Measurements from ENCODE around the gene SERPINE2. TPM values are rescaled to one million over a fixed set of nuclear protein-coding genes. Genes with fewer than 3 reads are reported as not detected.

Gene SERPINE2
- total and polyA plus RNA-seq, 8 donors = 1.8 to 27.4 (median 11.2) TPM; not detected in 1

GRCh38 chr2:223935459-223936125, 103.5 kb downstream of the SERPINE2 start:
- DNase-seq = no peak
- intact Hi-C loops (cut with DNase I; ENCODE audit: low total_unique reads) = no loop called here
- Histone ChIP-seq H3K36me3 (no peaks in the 10 kb centered on the region), H3K27ac (peak overlapping the region in 2 of 5 donors; percentile 46 to 47), H3K4me3 (no peak overlapping the region), H3K4me1 (peaks cover 40 to 86% (median 74%) of the 10 kb centered on the region in 4 donors), H3K27me3 (no peaks in the 10 kb centered on the region), H3K9me3 (no peaks in the 10 kb centered on the region)
- TF ChIP-seq EP300 (IDR thresholded peaks at IDR 0.05) (no peak), POLR2A (IDR thresholded peaks at IDR 0.05) (no peak), CTCF (IDR thresholded peaks at IDR 0.05) (no peak), POLR2AphosphoS5 (IDR thresholded peaks at IDR 0.05) (no peak)

- Histone ChIP-seq H3K36me3 (no peaks in the 10 kb centered on the region), H3K9me3 (no peaks in the 10 kb centered on the region), H3K27ac (peak overlapping the region in 1 of 5 donors; percentile 17), H3K4me1 (peaks cover 47 to 89% (median 79%) of the 10 kb centered on the region in 4 donors), H3K27me3 (no peaks in the 10 kb centered on the region), H3K4me3 (no peak overlapping the region)
- intact Hi-C loops (cut with DNase I; ENCODE audit: low total_unique reads) = no loop called here
- no peak for DNase-seq
- 63 to 75% (median 73%) methylated on average over 6 of the region's 6 CpGs for WGBS, 5 donors
- TF ChIP-seq POLR2A (IDR thresholded peaks at IDR 0.05) = no peak
- TF ChIP-seq CTCF (IDR thresholded peaks at IDR 0.05) = no peak
- no peak for TF ChIP-seq EP300 (IDR thresholded peaks at IDR 0.05)
- TF ChIP-seq POLR2AphosphoS5 (IDR thresholded peaks at IDR 0.05) = no peak
These were observed 104.2 kb downstream of the SERPINE2 start for GRCh38 chr2:223934870-223935269.

- H3K9me3 ChIP-seq = no peaks in the 10 kb centered on the region
- no peaks in the 10 kb centered on the region for H3K27me3 ChIP-seq
- peak overlapping the region in 1 of 5 donors; percentile 30 for H3K27ac ChIP-seq
- TF ChIP-seq CTCF (IDR thresholded peaks at IDR 0.05) (no peak), EP300 (IDR thresholded peaks at IDR 0.05) (no peak), POLR2AphosphoS5 (IDR thresholded peaks at IDR 0.05) (no peak), POLR2A (IDR thresholded peaks at IDR 0.05) (no peak)
- intact Hi-C loops (cut with DNase I; ENCODE audit: low total_unique reads) = no loop called here
- WGBS, 5 donors = 37 to 59% (median 42%) methylated on average over 6 of the region's 6 CpGs
- H3K36me3 ChIP-seq = no peaks in the 10 kb centered on the region
- H3K4me1 ChIP-seq = peaks cover 44 to 78% (median 67%) of the 10 kb centered on the region in 4 donors
- no peak for DNase-seq
- no peak overlapping the region for H3K4me3 ChIP-seq
These were observed 106.0 kb downstream of the SERPINE2 start for GRCh38 chr2:223932816-223933800.

All from stomach (tissue), 9 donors.